Breast epithelium (tissue), 4 donors: ENCODE results near the gene CCNL2. TPM values are rescaled to one million over a fixed set of nuclear protein-coding genes. Genes with fewer than 3 reads are reported as not detected.

Experiments used
- DNase-seq, 2 donors: peaks; one replicate each; pipeline ENCODE4 v3.0.0-alpha.2; 2019; ENCODE audit warnings: low spot score in 2 of 2
- H3K27ac ChIP-seq, 2 donors: fragments of 200-600 bp; sonication (generic) in 1 of 2; one replicate each; pipeline ENCODE4 v1.5.1; 2016 to 2019; ENCODE audit warnings: mild to moderate bottlenecking in 1 of 2
- H3K27me3 ChIP-seq, 2 donors: fragments of 200-600 bp; sonication (generic) in 1 of 2; one replicate each; pipeline versions ENCODE4 v1.5.1 to v1.6.0; 2017 to 2019; ENCODE audit warnings: control low read depth in 1 of 2, mild to moderate bottlenecking in 1 of 2
- H3K36me3 ChIP-seq: fragments of 200-600 bp; one replicate; pipeline ENCODE4 v1.5.1; 2019
- H3K4me1 ChIP-seq, 2 donors: fragments of 200-600 bp; sonication (generic); one replicate each; pipeline ENCODE4 v1.5.1; 2016 to 2019; ENCODE audit warnings: control low read depth in 1 of 2
- H3K4me3 ChIP-seq, 3 donors: fragments of 200-600 bp; sonication (generic); 1 replicate in 2 of 3; 2 replicates in 1 of 3; pipeline ENCODE4 v1.5.1; 2016 to 2019; ENCODE audit warnings: mild to moderate bottlenecking in 3 of 3, moderate library complexity in 2 of 3
- H3K9me3 ChIP-seq, 2 donors: fragments of 200-600 bp; sonication (generic) in 1 of 2; one replicate each; pipeline ENCODE4 v1.5.1; 2016 to 2019; ENCODE audit warnings: control low read depth in 1 of 2
- CTCF ChIP-seq, 3 donors: fragments of 450-650 bp; IDR thresholded peaks; one replicate each; pipeline ENCODE4 v1.5.1; 2016 to 2017; ENCODE audit warnings: antibody characterized with exemption in 3 of 3, mild to moderate bottlenecking in 3 of 3, moderate library complexity in 3 of 3
- POLR2A ChIP-seq: fragments of 450-650 bp; IDR thresholded peaks from one replicate; pipeline ENCODE4 v1.6.1; 2016; ENCODE audit warnings: antibody characterized with exemption, mild to moderate bottlenecking, moderate library complexity
- POLR2AphosphoS5 ChIP-seq, 3 donors: sonication (generic); formaldehyde crosslinking; IDR thresholded peaks; one replicate each; pipeline ENCODE4 v1.6.1; 2017; ENCODE audit warnings: antibody characterized with exemption in 3 of 3
- intact Hi-C: fragments of 100-400 bp; cut with DNase I; formaldehyde crosslinking; loops from one replicate; pipeline ENCODE4 v1.15.1; 2023; ENCODE audit warnings: low total_unique reads
- total RNA-seq, 3 donors: library from RNA; depleted of rRNA; stranded (reverse); fragments of >200 nt; gene quantifications; one replicate each; pipeline ENCODE4 v1.1.0, GENCODE V29; 2016

CCNL2 gene
- total RNA-seq, 3 donors from 2014 or later, result 170 to 325 (median 285) TPM

GRCh38 chr1:1360506-1361169 lies 38.5 kb downstream of the CCNL2 start:
- Histone ChIP-seq H3K4me3 (peak overlapping the region in 2 of 3 donors; percentile 70 to 76), H3K27ac (peak overlapping the region; percentile 92 to 98), H3K27me3 (no peaks in the 10 kb centered on the region), H3K36me3 (no peaks in the 10 kb centered on the region), H3K9me3 (no peaks in the 10 kb centered on the region), H3K4me1 (peaks cover 26 to 31% of the 10 kb centered on the region in 2 donors)
- intact Hi-C loops, result no loop called here
- DNase-seq, result peak; percentile 81 to 83
- no peak for TF ChIP-seq CTCF (IDR thresholded peaks at IDR 0.05)
- peak; percentile 26 to 71 (median 42) for TF ChIP-seq POLR2AphosphoS5 (IDR thresholded peaks at IDR 0.05)

- Histone ChIP-seq H3K27me3 (no peaks in the 10 kb centered on the region), H3K9me3 (no peaks in the 10 kb centered on the region), H3K27ac (peak overlapping the region; percentile 92 to 98), H3K4me3 (peak overlapping the region; percentile 8 to 76 (median 70)), H3K4me1 (peaks cover 26 to 31% of the 10 kb centered on the region in 2 donors), H3K36me3 (no peaks in the 10 kb centered on the region)
- DNase-seq, result peak; percentile 72 to 74
- peak; percentile 34 to 79 (median 48) for TF ChIP-seq POLR2AphosphoS5 (IDR thresholded peaks at IDR 0.05)
- no peak for TF ChIP-seq POLR2A
- intact Hi-C loops, result no loop called here
Measured at GRCh38 chr1:1359664-1360468, 39.3 kb downstream of the CCNL2 start.

GRCh38 chr1:1359308-1359663 lies 39.8 kb downstream of the CCNL2 start:
- no peaks in the 10 kb centered on the region for H3K27me3 ChIP-seq
- no peaks in the 10 kb centered on the region for H3K9me3 ChIP-seq
- no peak for DNase-seq
- H3K36me3 ChIP-seq, result no peaks in the 10 kb centered on the region
- no peak for TF ChIP-seq CTCF (IDR thresholded peaks at IDR 0.05)
- H3K4me1 ChIP-seq, result peaks cover 26 to 31% of the 10 kb centered on the region in 2 donors
- H3K27ac ChIP-seq, result peak overlapping the region; percentile 92 to 98
- H3K4me3 ChIP-seq, result peak overlapping the region; percentile 70 to 76 (median 71)
- intact Hi-C loops, result no loop called here

- peak in 1 of 2 donors; percentile 69 for DNase-seq
- Histone ChIP-seq H3K4me1 (peaks cover 26 to 31% of the 10 kb centered on the region in 2 donors), H3K9me3 (no peaks in the 10 kb centered on the region), H3K27me3 (no peaks in the 10 kb centered on the region), H3K27ac (peak within 1 kb of the TSS; percentile 92 to 98), H3K4me3 (peak within 1 kb of the TSS; percentile 70 to 76 (median 71)), H3K36me3 (no peaks in the 10 kb centered on the region)
- peak in 1 of 3 donors; percentile 9 for TF ChIP-seq POLR2AphosphoS5 (IDR thresholded peaks at IDR 0.05)
- no peak for TF ChIP-seq CTCF (IDR thresholded peaks at IDR 0.05)
- no peak for TF ChIP-seq POLR2A
- intact Hi-C loops, result no loop called here
Measured at GRCh38 chr1:1358433-1359271, 40.5 kb downstream of the CCNL2 start, which contains the start of gene MXRA8. TSS of gene MXRA8 (minus strand) at chr1:1358555. CDS start at chr1:1358504, 51 bp downstream.

- Histone ChIP-seq H3K4me1 (peaks cover 26 to 34% of the 10 kb centered on the region in 2 donors), H3K9me3 (no peaks in the 10 kb centered on the region), H3K27ac (peak overlapping the region; percentile 92 to 98), H3K4me3 (peak overlapping the region; percentile 70 to 76 (median 71)), H3K27me3 (no peaks in the 10 kb centered on the region), H3K36me3 (no peaks in the 10 kb centered on the region)
- no peak for DNase-seq
- intact Hi-C loops, result no loop called here
- TF ChIP-seq CTCF (IDR thresholded peaks at IDR 0.05) (no peak), POLR2A (no peak), POLR2AphosphoS5 (IDR thresholded peaks at IDR 0.05) (no peak)
Measured at GRCh38 chr1:1357871-1358432, 41.2 kb downstream of the CCNL2 start.
